Stomach (tissue), 9 donors: Measurements from ENCODE around the gene PPP1R12A. TPM values are rescaled to one million over a fixed set of nuclear protein-coding genes. Genes with fewer than 3 reads are reported as not detected.

ENCODE experiments used
- DNase-seq, 2 donors: peaks; one replicate each; pipeline versions ENCODE4 v3.0.0 to v3.0.0-alpha.2; 2013 to 2019
- H3K27ac ChIP-seq, 5 donors: fragments of 200-600 bp in 4 of 5; sonication (generic) in 4 of 5; one replicate each; pipeline ENCODE4 v1.5.1; 2013 to 2019; ENCODE audit warnings: mild to moderate bottlenecking in 1 of 5, moderate library complexity in 1 of 5
- H3K27me3 ChIP-seq, 3 donors: fragments of 200-600 bp; sonication (generic); one replicate each; pipeline ENCODE4 v1.5.1; 2017 to 2019; ENCODE audit warnings: mixed run types in 1 of 3
- H3K36me3 ChIP-seq, 4 donors: fragments of 200-600 bp; sonication (generic); 1 replicate in 3 of 4; 2 replicates in 1 of 4; pipeline ENCODE4 v1.5.1; 2016 to 2019
- H3K4me1 ChIP-seq, 4 donors: fragments of 200-600 bp; sonication (generic); one replicate each; pipeline ENCODE4 v1.5.1; 2016 to 2019
- H3K4me3 ChIP-seq, 4 donors: fragments of 200-600 bp; sonication (generic) in 3 of 4; one replicate each; pipeline ENCODE4 v1.5.1; 2016 to 2019; ENCODE audit warnings: mild to moderate bottlenecking in 1 of 4
- H3K9me3 ChIP-seq, 4 donors: fragments of 200-600 bp; sonication (generic); one replicate each; pipeline ENCODE4 v1.5.1; 2016 to 2019
- EP300 ChIP-seq: sonication (generic); formaldehyde crosslinking; IDR thresholded peaks from one replicate; pipeline ENCODE4 v1.6.1; 2017; ENCODE audit warnings: antibody characterized with exemption
- POLR2A ChIP-seq, 4 donors: fragments of 450-650 bp; IDR thresholded peaks; one replicate each; pipeline ENCODE4 v1.6.1; 2016; ENCODE audit warnings: antibody characterized with exemption in 4 of 4, control low read depth in 2 of 4, mild to moderate bottlenecking in 1 of 4, moderate library complexity in 1 of 4
- POLR2AphosphoS5 ChIP-seq, 3 donors: sonication (generic); formaldehyde crosslinking; IDR thresholded peaks; one replicate each; pipeline ENCODE4 v1.6.1; 2016; ENCODE audit warnings: antibody characterized with exemption in 3 of 3
- WGBS, 5 donors: extraction: QIAGEN DNeasy Blood & Tissue Kit in 3 of 5; methylation state at CpG; one replicate each; pipeline versions ENCODE4 v1.1.5 to v1.1.7; 2013 to 2018; 5-methylcytosine and 5-hydroxymethylcytosine counted together
- intact Hi-C: fragments of 100-400 bp; cut with DNase I; formaldehyde crosslinking; loops from one replicate; pipeline ENCODE4 v1.15.1; 2023; ENCODE audit warnings: low total_unique reads
- polyA plus RNA-seq, 3 donors: library from polyadenylated mRNA; stranded (reverse); fragments of 200-250 nt; gene quantifications; one replicate each; pipeline ENCODE4 v1.2.3, GENCODE V29; 2013
- total RNA-seq, 5 donors: library from RNA; depleted of rRNA; stranded (reverse); fragments of >200 nt; gene quantifications; one replicate each; pipeline versions ENCODE4 v1.1.0 to v1.2.3, GENCODE V29; 2014 to 2016
- TF ChIP-seq, protein P1 (sequence below), 7 experiments: fragments of 450-650 bp in 4 of 7; fragments of 200-600 bp in 3 of 7; sonication (generic) in 3 of 7; IDR thresholded peaks; one replicate each; pipeline ENCODE4 v1.5.1; 2016 to 2019; ENCODE audit warnings: antibody characterized with exemption in 7 of 7, control low read depth in 2 of 7, mild to moderate bottlenecking in 1 of 7
- donor health status: healthy with polysubstance abuse.
- donor health status: Bipolar disorder and iron deficiency.
- donor health status: healthy.

Gene PPP1R12A
- total and polyA plus RNA-seq, 8 donors, result 7.5 to 425 (median 112) TPM

DNA sequence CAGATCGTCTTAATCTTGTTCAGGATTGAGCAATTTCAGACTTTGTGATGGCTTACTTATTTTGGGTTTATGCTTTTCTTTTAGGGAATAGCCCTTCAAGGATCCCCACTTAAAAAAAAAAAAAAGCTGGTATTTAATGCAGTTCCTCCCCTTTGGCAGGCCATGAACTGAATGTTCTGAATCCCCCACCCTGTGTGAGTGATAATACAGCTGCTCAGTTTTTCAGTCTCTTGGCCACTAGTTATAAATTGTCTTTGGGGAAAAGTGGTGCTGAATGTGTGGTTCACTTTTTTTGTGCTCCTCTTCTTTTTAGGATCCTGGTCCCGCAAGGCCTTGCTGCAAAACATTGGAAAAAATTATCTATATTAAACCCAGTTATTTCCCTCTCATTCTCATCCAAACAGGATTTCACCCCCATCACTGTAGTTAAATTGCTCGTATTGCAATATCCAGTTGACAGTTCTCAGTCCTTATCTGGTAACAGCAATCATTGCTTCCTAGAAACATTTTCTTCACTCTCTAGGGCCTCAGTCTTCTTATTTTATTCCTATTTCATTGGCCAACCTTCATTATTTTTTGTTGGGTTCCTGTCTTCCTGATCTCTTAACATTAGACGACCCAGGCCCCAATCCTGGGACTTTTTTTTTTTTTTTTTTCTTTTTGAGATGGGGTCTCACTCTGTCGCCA is 171.0 kb downstream of the PPP1R12A start:
- Histone ChIP-seq H3K27me3 (no peaks in the 10 kb centered on the region), H3K27ac (no peak overlapping the region), H3K9me3 (no peaks in the 10 kb centered on the region), H3K4me1 (no peaks in the 10 kb centered on the region), H3K36me3 (no peaks in the 10 kb centered on the region), H3K4me3 (no peak overlapping the region)
- intact Hi-C loops, result no loop called here
- WGBS, 5 donors, result 86 to 92% (median 89%) methylated on average over 5 of the region's 5 CpGs
- peak in 1 of 2 donors; percentile 35 for DNase-seq
- TF ChIP-seq, protein P1, sequence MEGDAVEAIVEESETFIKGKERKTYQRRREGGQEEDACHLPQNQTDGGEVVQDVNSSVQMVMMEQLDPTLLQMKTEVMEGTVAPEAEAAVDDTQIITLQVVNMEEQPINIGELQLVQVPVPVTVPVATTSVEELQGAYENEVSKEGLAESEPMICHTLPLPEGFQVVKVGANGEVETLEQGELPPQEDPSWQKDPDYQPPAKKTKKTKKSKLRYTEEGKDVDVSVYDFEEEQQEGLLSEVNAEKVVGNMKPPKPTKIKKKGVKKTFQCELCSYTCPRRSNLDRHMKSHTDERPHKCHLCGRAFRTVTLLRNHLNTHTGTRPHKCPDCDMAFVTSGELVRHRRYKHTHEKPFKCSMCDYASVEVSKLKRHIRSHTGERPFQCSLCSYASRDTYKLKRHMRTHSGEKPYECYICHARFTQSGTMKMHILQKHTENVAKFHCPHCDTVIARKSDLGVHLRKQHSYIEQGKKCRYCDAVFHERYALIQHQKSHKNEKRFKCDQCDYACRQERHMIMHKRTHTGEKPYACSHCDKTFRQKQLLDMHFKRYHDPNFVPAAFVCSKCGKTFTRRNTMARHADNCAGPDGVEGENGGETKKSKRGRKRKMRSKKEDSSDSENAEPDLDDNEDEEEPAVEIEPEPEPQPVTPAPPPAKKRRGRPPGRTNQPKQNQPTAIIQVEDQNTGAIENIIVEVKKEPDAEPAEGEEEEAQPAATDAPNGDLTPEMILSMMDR (IDR thresholded peaks at IDR 0.05), result no peak
- TF ChIP-seq EP300 (no peak), POLR2AphosphoS5 (IDR thresholded peaks at IDR 0.05) (no peak), POLR2A (IDR thresholded peaks at IDR 0.05) (no peak)

DNA sequence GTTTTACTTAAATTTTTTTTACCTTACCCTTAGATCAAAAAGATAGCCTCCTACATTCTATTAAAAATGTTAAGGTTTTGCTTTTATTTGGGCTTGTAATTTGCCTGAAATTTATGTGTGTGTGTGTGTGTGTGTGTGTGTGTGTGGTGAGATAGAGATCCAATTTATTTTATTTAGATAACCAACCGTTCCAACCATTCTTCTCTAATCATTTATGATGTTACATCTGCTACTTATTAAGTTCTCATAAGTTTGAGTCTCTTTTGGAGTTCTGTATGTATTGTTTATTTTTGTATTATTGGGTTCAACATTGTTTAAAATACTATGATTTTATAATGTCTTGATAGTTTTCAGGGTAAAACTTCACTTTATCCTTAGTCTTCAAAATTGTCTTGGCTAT is 173.6 kb downstream of the PPP1R12A start:
- no peak for DNase-seq
- TF ChIP-seq POLR2A (IDR thresholded peaks at IDR 0.05) (no peak), POLR2AphosphoS5 (IDR thresholded peaks at IDR 0.05) (no peak), EP300 (no peak)
- TF ChIP-seq, protein P1 (IDR thresholded peaks at IDR 0.05), result no peak
- intact Hi-C loops, result no loop called here
- H3K4me1 ChIP-seq, result no peaks in the 10 kb centered on the region
- H3K9me3 ChIP-seq, result peaks cover 1 to 11% (median 5%) of the 10 kb centered on the region in 4 donors
- H3K27ac ChIP-seq, result no peak overlapping the region
- no peaks in the 10 kb centered on the region for H3K36me3 ChIP-seq
- 29 to 45% (median 38%) methylated on average over 1 of the region's 1 CpG for WGBS, 5 donors
- H3K27me3 ChIP-seq, result no peaks in the 10 kb centered on the region
- no peak overlapping the region for H3K4me3 ChIP-seq

DNA sequence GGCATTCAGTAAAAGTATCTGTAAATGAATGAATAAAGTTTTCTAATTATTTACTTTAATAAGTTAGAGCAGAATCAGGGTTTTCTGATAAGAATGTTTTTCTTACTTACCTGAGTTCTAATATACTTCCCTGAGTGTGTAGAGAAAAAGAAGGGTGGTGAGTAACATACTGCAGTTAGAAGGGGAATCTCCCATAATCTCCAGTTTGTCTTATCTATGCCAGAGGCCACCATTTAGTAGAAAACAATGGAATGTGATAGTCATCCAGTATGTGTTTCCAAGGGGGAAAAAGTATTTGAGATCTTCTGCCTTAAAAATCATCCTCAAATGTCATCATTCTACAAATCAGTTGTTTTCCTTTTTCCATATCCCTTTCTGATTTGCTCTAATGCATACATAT is 187.6 kb downstream of the PPP1R12A start:
- TF ChIP-seq, protein P1 (IDR thresholded peaks at IDR 0.05), result no peak
- no peak for TF ChIP-seq EP300
- Histone ChIP-seq H3K9me3 (peaks cover 0 to 5% (median 0%) of the 10 kb centered on the region in 4 donors), H3K4me3 (no peak overlapping the region), H3K36me3 (no peaks in the 10 kb centered on the region), H3K4me1 (no peaks in the 10 kb centered on the region), H3K27me3 (no peaks in the 10 kb centered on the region), H3K27ac (no peak overlapping the region)
- intact Hi-C loops, result loop anchor here (10.0 kb wide), 1 partner anchor 342 kb away; no protein-coding TSS in a partner anchor
- DNase-seq, result no peak

DNA sequence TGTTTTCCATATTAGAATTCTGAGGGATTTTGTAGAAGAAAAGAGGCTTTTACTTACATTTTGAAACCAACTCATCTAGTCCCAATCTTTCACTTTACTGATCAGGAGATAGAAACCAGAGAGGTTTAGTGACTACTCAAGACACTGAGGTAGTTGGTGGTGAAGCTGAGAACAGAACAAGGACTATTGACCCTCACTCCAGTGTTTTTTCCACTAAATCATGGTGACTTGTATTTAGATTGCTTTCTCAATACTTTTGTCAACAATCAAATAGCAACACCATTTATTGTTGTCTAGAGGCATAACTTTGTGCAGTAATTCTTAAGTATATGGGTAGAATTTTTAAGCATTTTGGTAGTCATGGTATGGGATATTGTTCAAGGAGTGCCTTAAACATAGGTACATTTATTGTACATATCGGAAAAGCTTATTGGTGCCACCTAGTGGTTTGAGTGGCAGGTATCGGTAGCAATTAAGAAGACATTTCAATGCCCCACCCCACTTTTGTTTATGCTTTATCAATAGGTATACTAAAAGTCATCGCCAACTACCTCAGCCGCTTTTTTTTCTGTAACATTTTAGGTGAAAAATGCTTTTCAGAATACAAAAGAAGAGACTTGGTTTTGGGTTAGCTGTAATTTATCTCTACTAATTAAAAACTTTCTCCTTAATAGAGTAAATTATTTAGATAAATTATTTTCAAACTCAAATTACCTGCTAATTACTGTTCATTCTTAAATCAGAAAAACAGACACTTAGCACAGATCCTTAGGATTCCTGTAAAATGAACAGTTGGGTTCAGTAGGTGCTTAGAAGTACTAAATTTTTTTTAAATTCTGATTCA is 196.8 kb downstream of the PPP1R12A start:
- TF ChIP-seq, protein P1 (IDR thresholded peaks at IDR 0.05), result peak in 5 of 7 experiments; percentile 35 to 70 (median 59)
- no peak for TF ChIP-seq EP300
- no peaks in the 10 kb centered on the region for H3K27me3 ChIP-seq
- no peaks in the 10 kb centered on the region for H3K9me3 ChIP-seq
- intact Hi-C loops, result loop anchor here (5.0 kb wide), 1 partner anchor 186 kb away; no protein-coding TSS in a partner anchor
- peak; percentile 42 to 80 for DNase-seq
- no peak overlapping the region for H3K27ac ChIP-seq
- 7 to 14% (median 10%) methylated on average over 4 of the region's 4 CpGs for WGBS, 5 donors
- no peaks in the 10 kb centered on the region for H3K36me3 ChIP-seq
- H3K4me3 ChIP-seq, result no peak overlapping the region
- H3K4me1 ChIP-seq, result no peaks in the 10 kb centered on the region
